K562 (cell line): ENCODE data around the gene MESP1. TPM values are rescaled to one million over a fixed set of nuclear protein-coding genes. Genes with fewer than 3 reads are reported as not detected.

Source experiments
- ARNT ChIP-seq, 2 experiments: fragments of 450-650 bp; IDR thresholded peaks; 2 replicates each; pipeline ENCODE4 v1.6.1; 2016; ENCODE audit warnings: mild to moderate bottlenecking in 1 of 2
- ESRRB ChIP-seq: fragments of 250-450 bp; sonication (Bioruptor Pico); IDR thresholded peaks from 2 replicates; pipeline ENCODE4 v1.5.0; 2020; ENCODE audit warnings: mild to moderate bottlenecking, moderate library complexity, borderline replicate concordance
- FIP1L1 ChIP-seq: fragments of 200-400 bp; formaldehyde crosslinking; IDR thresholded peaks from 2 replicates; pipeline ENCODE4 v1.6.1; 2018; ENCODE audit warnings: mild to moderate bottlenecking, low read depth, low read length; ENCODE audit not compliant: poor library complexity, severe bottlenecking
- JUND ChIP-seq, 2 experiments: IDR thresholded peaks; 2 replicates in 1 of 2; 3 replicates in 1 of 2; pipeline ENCODE4 v1.6.1; 2011; ENCODE audit warnings: borderline replicate concordance in 2 of 2, low read depth in 2 of 2, low read length in 2 of 2, improper control_type of control experiment in 1 of 2, missing biosample characterization in 1 of 2, missing genetic modification characterization in 1 of 2, missing genetic modification reagents in 1 of 2
- MGA ChIP-seq: fragments of 450-650 bp; IDR thresholded peaks from 2 replicates; pipeline ENCODE4 v1.6.1; 2016; ENCODE audit warnings: mild to moderate bottlenecking, moderate library complexity
- MXD1 ChIP-seq: fragments of 250-450 bp; sonication (Bioruptor Pico); IDR thresholded peaks from 2 replicates; pipeline ENCODE4 v1.8.0; 2021; ENCODE audit warnings: borderline replicate concordance, mild to moderate bottlenecking, moderate library complexity; ENCODE audit not compliant: poor library complexity, severe bottlenecking
- SMAD2 ChIP-seq: fragments of 150-350 bp; IDR thresholded peaks from 2 replicates; pipeline ENCODE4 v1.6.1; 2014; ENCODE audit warnings: low read depth, mild to moderate bottlenecking, low read length
- SMAD3 ChIP-seq: fragments of 450-650 bp; formaldehyde crosslinking; conservative IDR thresholded peaks from 2 replicates; pipeline ENCODE4 v1.4.0; 2020; ENCODE audit warnings: mild to moderate bottlenecking
- TBP ChIP-seq: optimal IDR thresholded peaks from 2 replicates; pipeline ENCODE3; 2011; ENCODE audit warnings: low read depth, low read length, improper control_type of control experiment
- ZNF224 ChIP-seq: sonication (generic); formaldehyde crosslinking; IDR thresholded peaks from 2 replicates; pipeline ENCODE4 v1.8.0; 2022; ENCODE audit warnings: mild to moderate bottlenecking, missing genetic modification reagents
- polyA plus RNA-seq, 8 experiments: library from polyadenylated mRNA; depleted of rRNA in 4 of 8; stranded (reverse) in 5 of 8; unstranded in 3 of 8; fragments of >200 nt; fragmentation: Nextera tagmentation in 2 of 8; fragmentation: Illumina TruSeq in 1 of 8; extraction: Ambion mirVana in 2 of 8; extraction: Trizol in 1 of 8; gene quantifications; 2 replicates each; pipeline versions ENCODE4 v1.2.1 to v1.2.3, GENCODE V29; 2011 to 2014; ENCODE audit warnings: inconsistent platforms in 1 of 8, missing spikeins in 1 of 8
- total RNA-seq, 7 experiments: library from RNA; depleted of rRNA in 6 of 7; stranded (reverse); fragments of >200 nt in 6 of 7; fragmentation: Illumina TruSeq in 2 of 7; extraction: Trizol in 2 of 7; gene quantifications; 2 replicates each; pipeline versions ENCODE4 v1.2.1 to v1.2.3, GENCODE V29; 2011 to 2021; ENCODE audit warnings: low replicate concordance in 1 of 7
- TF ChIP-seq, protein P1 (sequence below): sonication (generic); formaldehyde crosslinking; IDR thresholded peaks from 2 replicates; pipeline ENCODE4 v1.9.0; 2022; ENCODE audit warnings: mild to moderate bottlenecking, missing genetic modification reagents
- TF ChIP-seq, protein P2 (sequence below): fragments of 450-650 bp; IDR thresholded peaks from 2 replicates; pipeline ENCODE4 v1.6.1; 2017; ENCODE audit warnings: antibody characterized with exemption

Gene MESP1
- total and polyA plus RNA-seq, 9 of the 15 experiments (the other 6 are each of a cell fraction or from before 2014, with no cell fraction given) = 0.14 to 1.1 (median 0.36) TPM; not detected in 4

DNA sequence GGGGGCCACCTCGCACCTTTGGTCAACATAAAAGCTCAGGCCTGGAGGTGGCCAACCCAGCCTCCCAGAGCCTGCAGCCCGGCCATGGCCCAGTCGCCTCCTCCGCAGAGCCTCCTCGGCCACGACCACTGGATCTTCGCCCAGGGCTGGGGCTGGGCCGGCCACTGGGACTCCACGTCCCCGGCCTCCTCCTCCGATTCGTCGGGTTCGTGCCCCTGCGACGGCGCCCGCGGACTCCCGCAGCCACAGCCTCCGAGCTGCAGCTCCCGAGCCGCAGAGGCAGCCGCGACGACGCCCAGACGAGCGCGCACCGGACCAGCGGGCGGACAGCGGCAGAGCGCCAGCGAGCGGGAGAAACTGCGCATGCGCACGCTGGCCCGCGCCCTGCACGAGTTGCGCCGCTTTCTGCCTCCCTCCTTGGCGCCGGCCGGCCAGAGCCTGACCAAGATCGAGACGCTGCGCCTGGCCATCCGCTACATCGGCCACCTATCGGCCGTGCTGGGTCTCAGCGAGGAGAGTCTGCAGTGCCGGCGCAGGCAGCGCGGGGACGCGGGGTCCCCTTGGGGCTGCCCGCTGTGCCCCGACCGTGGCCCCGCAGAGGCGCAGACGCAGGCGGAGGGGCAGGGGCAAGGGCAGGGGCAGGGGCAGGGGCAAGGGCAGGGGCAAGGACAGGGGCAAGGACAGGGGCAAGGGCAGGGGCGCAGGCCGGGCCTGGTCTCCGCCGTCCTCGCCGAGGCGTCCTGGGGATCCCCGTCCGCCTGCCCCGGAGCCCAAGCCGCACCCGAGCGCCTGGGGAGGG, 25.4 kb upstream of the MESP1 start, which contains the start of gene MESP2 (continued):
- TF ChIP-seq ESRRB (CRISPR knock-in tag) (no peak), FIP1L1 (peak; percentile 59), MGA (peak; percentile 95), SMAD3 (no peak), ZNF224 (no peak), SMAD2 (no peak), TBP (peak; percentile 44), ARNT (IDR thresholded peaks at IDR 0.05) (no peak), MXD1 (no peak), JUND (IDR thresholded peaks at IDR 0.05; ENCODE audit: borderline replicate concordance, low read depth, low read length) (peak; percentile 22; the same call in 1 of the 2 replicates), JUND (tag; IDR thresholded peaks at IDR 0.05; ENCODE audit: borderline replicate concordance, low read depth, low read length) (no peak; the same call in 2 of the 3 replicates)
- TF ChIP-seq, protein P1, sequence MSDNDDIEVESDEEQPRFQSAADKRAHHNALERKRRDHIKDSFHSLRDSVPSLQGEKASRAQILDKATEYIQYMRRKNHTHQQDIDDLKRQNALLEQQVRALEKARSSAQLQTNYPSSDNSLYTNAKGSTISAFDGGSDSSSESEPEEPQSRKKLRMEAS = peak; percentile 95
- TF ChIP-seq, protein P2, sequence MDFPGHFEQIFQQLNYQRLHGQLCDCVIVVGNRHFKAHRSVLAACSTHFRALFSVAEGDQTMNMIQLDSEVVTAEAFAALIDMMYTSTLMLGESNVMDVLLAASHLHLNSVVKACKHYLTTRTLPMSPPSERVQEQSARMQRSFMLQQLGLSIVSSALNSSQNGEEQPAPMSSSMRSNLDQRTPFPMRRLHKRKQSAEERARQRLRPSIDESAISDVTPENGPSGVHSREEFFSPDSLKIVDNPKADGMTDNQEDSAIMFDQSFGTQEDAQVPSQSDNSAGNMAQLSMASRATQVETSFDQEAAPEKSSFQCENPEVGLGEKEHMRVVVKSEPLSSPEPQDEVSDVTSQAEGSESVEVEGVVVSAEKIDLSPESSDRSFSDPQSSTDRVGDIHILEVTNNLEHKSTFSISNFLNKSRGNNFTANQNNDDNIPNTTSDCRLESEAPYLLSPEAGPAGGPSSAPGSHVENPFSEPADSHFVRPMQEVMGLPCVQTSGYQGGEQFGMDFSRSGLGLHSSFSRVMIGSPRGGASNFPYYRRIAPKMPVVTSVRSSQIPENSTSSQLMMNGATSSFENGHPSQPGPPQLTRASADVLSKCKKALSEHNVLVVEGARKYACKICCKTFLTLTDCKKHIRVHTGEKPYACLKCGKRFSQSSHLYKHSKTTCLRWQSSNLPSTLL = no peak
